Measurements from ENCODE around the gene C1orf159. TPM values are rescaled to one million over a fixed set of nuclear protein-coding genes. Genes with fewer than 3 reads are reported as not detected.

C1orf159 gene
- total RNA-seq, 1 donor from 2014 or later = 5.4 TPM

DNA sequence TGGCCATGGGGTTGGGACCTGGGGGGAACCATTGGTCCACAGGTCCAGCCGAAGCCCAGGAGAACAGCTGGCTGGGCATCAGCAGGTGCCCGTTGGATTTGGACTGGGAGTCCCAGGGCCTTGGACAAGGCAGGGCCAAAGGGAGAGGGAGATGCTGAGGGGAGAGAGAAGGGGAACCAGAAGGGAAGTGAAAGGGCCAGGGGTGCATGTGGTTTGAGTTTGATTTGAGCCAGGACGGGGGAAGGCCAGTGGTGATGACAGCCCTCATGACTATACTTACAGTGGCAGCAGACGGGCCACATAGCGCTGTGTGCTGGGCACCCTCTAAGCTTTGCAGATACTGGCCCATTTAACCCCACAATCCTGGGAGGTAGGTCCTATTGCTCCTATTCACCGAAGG is 77.2 kb downstream of the C1orf159 start:
- intact Hi-C loops (cut with DNase I) = no loop called here
- DNase-seq (ENCODE audit: low spot score) = no peak

DNA sequence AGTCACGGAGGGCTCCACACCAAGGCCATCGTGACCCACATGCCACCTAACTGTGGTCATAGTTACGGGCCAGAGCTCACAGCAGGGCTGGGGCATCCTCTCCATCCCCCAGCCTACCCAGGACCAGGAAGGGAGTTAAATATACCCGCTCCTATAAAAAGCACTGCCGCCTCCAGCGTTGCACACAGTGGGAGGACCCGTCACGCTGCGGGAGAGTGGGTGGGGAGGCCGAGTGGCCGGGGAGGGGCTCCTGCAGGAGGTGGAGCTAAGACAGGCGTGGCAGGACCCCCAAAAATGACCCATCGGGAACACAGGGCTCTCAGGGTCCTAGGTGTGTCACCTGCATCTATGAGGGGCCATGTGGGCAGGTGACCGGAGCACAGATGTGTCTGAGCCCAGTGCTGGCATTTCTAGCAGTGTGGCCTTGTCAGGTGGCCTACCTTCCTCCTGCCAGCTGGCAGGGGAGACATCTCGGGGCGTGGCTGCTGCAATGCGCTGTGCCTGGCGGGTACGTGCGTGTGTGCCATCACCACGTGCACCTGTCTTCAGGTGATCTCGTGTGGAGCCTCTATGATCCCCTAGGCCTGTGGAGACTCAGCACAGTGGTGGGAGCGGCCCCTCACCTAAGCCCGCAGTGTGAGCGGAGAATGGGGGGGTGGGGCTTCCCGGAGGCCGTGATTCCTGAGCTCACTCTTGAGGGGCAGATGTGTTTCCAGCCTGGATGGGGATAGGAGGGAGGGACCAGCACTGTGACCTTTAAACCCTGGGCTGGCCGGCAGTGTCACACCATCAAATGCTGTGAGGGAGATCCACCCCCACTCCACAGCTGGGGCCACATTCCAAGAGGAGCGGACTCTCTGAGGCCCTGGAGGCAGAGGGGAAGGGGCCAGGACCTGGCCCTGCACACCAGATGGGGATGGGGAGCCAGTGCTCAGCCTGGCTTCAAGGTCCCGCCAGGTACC is 78.2 kb downstream of the C1orf159 start:
- no peak for DNase-seq (ENCODE audit: low spot score)
- intact Hi-C loops (cut with DNase I) = no loop called here

DNA sequence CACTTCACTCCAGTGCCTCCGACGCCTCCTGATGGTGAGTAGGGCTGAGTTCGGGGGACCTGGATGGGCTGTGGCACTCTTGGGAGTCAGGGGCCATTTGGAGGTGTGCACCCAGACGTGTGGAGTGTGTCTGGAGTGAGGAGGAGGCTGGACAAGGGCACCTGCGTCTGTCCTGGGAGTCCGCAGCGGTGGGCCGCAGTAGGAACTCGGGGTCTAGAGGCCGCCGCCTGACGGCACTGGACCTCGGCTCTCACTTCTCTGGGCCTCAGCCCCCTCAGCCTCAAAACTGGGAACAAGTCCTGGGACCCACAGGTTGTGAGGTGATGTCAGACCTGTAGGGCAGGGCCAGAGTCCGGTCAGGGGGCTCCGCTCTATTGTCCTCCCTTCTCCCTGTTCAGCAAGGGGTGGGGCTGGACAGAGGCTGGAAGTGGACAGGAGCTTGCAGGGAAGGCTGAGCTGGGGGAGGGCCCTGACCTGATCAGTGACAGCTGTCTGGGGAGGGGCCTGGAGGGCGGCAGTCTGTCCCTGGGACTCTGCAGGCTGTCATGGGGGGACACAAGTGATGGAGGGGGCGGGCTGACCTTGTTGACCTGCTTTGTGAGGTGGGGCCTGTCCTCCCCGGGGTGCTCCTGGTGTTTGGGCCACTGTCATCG is 80.5 kb downstream of the C1orf159 start:
- intact Hi-C loops (cut with DNase I) = no loop called here
- no peak for DNase-seq (ENCODE audit: low spot score)

DNA sequence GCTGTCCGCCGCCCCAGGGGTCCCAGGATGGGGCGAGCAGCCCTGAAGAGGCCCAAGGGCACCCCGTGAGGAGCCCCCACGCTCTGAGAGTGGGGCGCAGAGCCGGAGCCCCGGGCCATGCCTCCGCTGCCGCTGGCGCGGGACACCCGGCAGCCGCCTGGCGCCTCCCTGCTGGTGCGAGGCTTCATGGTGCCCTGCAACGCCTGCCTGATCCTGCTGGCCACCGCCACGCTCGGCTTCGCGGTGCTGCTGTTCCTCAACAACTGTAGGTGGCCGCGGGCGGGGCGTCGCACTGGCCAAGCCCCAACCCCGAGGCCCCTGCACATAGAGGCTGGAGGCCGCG is 81.5 kb downstream of the C1orf159 start:
- intact Hi-C loops (cut with DNase I) = no loop called here
- DNase-seq (ENCODE audit: low spot score) = no peak

DNA sequence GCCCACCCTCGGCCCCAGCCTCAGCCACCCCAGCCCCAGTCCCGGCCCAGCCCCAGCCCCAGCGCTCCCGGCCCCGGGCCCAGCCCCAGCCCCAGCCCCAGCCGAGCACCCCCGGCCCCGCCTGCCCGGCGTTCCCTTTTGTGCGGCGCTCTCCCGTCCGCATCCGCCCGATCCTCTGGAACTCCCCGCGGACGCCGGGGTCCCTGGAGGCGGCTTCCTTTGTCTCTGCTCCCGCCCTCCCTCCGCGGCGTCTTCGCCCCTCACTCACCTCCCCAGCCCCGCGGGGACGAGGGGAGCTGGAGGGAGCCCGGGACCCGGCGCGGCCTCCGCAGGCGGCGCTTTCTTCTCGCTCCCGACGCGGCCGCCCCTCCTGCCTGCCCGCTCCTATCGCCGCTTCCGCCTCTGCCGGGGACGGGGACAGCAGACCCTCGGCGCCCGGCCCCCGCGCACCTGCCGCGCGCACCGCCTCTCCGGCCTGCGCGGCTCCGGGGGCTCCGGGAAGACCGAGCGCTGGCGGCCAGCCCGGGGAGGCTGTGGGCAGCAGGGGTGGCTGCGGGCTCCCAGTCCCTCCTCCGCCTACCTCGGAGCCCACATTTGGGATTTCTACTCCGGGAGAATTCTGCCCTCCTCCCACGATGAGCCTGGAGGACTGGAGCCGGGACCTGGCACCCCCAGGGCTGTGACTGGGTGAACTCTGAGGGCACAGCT is 82.0 kb downstream of the C1orf159 start:
- no peak for DNase-seq (ENCODE audit: low spot score)
- intact Hi-C loops (cut with DNase I) = loop anchor here (2.0 kb wide), 1 partner anchor 29 kb away; no protein-coding TSS in a partner anchor

DNA sequence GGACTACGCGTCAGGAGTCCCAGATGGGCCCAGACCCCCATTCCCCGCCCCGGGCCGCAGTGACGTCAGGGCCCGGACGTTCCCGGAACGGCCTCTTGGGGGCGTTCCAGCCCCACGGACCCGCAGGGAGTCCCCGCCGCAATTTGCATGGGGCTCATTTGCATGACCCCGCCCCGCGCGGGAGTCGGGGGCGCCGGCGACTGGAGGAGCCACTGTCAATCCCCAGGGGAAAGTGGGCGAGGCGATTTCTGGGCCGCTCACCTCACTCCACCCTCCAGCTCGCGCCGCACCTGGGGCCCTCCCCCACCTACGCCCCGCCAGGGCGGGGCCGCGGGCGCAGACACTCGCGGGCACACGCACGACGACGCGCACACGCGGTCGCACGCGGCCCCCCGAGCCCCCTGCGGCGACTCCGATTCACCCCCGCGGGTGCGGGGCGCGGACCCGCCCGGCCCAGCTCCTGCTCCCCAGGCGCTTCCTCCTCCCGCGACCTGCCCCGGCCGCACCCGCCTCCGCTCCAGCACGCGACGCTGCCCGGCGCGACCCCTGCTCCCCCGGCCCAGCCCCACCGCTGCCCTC is 82.8 kb downstream of the C1orf159 start:
- intact Hi-C loops (cut with DNase I) = loop anchor here (2.0 kb wide), 1 partner anchor 30 kb away; no protein-coding TSS in a partner anchor

DNA sequence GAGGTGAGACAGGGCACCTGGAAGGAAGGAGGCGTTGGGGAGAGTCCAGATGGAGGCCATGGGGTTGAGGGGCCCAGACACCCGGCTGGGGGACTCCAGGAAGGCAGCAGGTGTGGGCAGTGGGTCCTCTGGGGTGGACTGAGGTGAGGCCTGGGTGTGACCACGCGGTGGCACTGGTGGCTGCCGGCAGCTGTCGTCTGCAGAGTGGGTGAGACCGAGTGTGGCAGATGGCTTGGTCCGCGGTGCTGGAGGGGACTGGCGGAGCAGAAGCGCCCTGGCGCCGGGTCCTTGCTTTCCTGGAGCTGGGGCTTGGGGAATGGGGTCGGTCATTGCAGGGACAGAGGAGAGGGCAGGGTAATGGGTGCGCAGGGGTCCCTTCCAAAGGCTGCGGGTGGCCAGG is 83.5 kb downstream of the C1orf159 start:
- intact Hi-C loops (cut with DNase I) = loop anchor here (2.0 kb wide), 1 partner anchor 30 kb away; no protein-coding TSS in a partner anchor
- DNase-seq (ENCODE audit: low spot score) = no peak

More for the DNA sequence above, 82.8 kb downstream of the C1orf159 start:
- DNase-seq (ENCODE audit: low spot score) = no peak

Other genes with a start within 250 kb of the C1orf159 start
- gene SAMD11, start 192.2 kb downstream of the C1orf159 start, total RNA-seq = 10.2 TPM
- 39.0 TPM for gene NOC2L, start 156.8 kb downstream of the C1orf159 start, total RNA-seq
- 4.8 TPM for gene KLHL17, start 155.5 kb downstream of the C1orf159 start, total RNA-seq
- not detected for gene PLEKHN1, start 149.6 kb downstream of the C1orf159 start, total RNA-seq
- gene PERM1, start 134.0 kb downstream of the C1orf159 start, total RNA-seq = 50.1 TPM
- gene HES4, start 116.0 kb downstream of the C1orf159 start, total RNA-seq = 56.5 TPM
- 18.2 TPM for gene ISG15, start 102.6 kb downstream of the C1orf159 start, total RNA-seq
- gene AGRN, start 96.0 kb downstream of the C1orf159 start, total RNA-seq = 27.0 TPM
- gene RNF223, start 41.8 kb downstream of the C1orf159 start, total RNA-seq = not detected
- 0.22 TPM for gene TTLL10, start 57.8 kb upstream of the C1orf159 start, total RNA-seq
- gene TNFRSF18, start 90.5 kb upstream of the C1orf159 start, total RNA-seq = 0.19 TPM
- gene TNFRSF4, start 98.1 kb upstream of the C1orf159 start, total RNA-seq = 4.3 TPM
- 139 TPM for gene SDF4, start 115.9 kb upstream of the C1orf159 start, total RNA-seq
- 11.1 TPM for gene B3GALT6, start 116.1 kb upstream of the C1orf159 start, total RNA-seq
- gene C1QTNF12, start 130.6 kb upstream of the C1orf159 start, total RNA-seq = 2.6 TPM
- gene UBE2J2, start 157.8 kb upstream of the C1orf159 start, total RNA-seq = 37.2 TPM
- gene SCNN1D, start 164.3 kb upstream of the C1orf159 start, total RNA-seq = 2.4 TPM
- gene ACAP3, start 191.8 kb upstream of the C1orf159 start, total RNA-seq = 60.8 TPM
- 10.5 TPM for gene PUSL1, start 192.5 kb upstream of the C1orf159 start, total RNA-seq
- gene INTS11, start 208.6 kb upstream of the C1orf159 start, total RNA-seq = 73.8 TPM
- gene CPTP, start 208.7 kb upstream of the C1orf159 start, total RNA-seq = 50.2 TPM
- gene TAS1R3, start 215.2 kb upstream of the C1orf159 start, total RNA-seq = 0.62 TPM
- gene DVL1, start 233.3 kb upstream of the C1orf159 start, total RNA-seq = 96.2 TPM
- gene MXRA8, start 242.5 kb upstream of the C1orf159 start, total RNA-seq = 30.5 TPM